Neural cell (in vitro differentiated cells): ENCODE results near the gene KRT80.

Experiments used
- CTCF ChIP-seq: fragments of 450-650 bp; IDR thresholded peaks from 2 replicates; pipeline ENCODE4 v1.5.1; 2014; ENCODE audit warnings: antibody characterized with exemption, mild to moderate bottlenecking, moderate library complexity; ENCODE audit not compliant: poor library complexity, severe bottlenecking
- EP300 ChIP-seq: fragments of 450-650 bp; conservative IDR thresholded peaks from 2 replicates; pipeline ENCODE4 v1.6.1; 2014; ENCODE audit warnings: antibody characterized with exemption, mild to moderate bottlenecking, moderate library complexity; ENCODE audit not compliant: poor library complexity, severe bottlenecking
- EZH2 ChIP-seq: fragments of 200-600, 300-800 bp; shearing (Covaris generic), sonication (generic); IDR thresholded peaks from 2 replicates; pipeline ENCODE4 v1.6.1; 2014; ENCODE audit warnings: antibody characterized with exemption, low read length, borderline replicate concordance, mild to moderate bottlenecking; ENCODE audit not compliant: insufficient read depth, poor library complexity, severe bottlenecking
- MXI1 ChIP-seq: fragments of 450-650 bp; conservative IDR thresholded peaks from 2 replicates; pipeline ENCODE4 v1.6.1; 2014; ENCODE audit warnings: antibody characterized with exemption, mild to moderate bottlenecking; ENCODE audit not compliant: poor library complexity, severe bottlenecking
- POLR2AphosphoS5 ChIP-seq: IDR thresholded peaks from 2 replicates; pipeline ENCODE4 v1.6.1; 2012
- RAD21 ChIP-seq: fragments of 450-650 bp; conservative IDR thresholded peaks from 2 replicates; pipeline ENCODE4 v1.6.1; 2014; ENCODE audit warnings: antibody characterized with exemption, mild to moderate bottlenecking, moderate library complexity
- TF ChIP-seq, protein P1 (sequence below): IDR thresholded peaks from 2 replicates; pipeline ENCODE4 v1.6.1; 2012; ENCODE audit warnings: borderline replicate concordance

DNA sequence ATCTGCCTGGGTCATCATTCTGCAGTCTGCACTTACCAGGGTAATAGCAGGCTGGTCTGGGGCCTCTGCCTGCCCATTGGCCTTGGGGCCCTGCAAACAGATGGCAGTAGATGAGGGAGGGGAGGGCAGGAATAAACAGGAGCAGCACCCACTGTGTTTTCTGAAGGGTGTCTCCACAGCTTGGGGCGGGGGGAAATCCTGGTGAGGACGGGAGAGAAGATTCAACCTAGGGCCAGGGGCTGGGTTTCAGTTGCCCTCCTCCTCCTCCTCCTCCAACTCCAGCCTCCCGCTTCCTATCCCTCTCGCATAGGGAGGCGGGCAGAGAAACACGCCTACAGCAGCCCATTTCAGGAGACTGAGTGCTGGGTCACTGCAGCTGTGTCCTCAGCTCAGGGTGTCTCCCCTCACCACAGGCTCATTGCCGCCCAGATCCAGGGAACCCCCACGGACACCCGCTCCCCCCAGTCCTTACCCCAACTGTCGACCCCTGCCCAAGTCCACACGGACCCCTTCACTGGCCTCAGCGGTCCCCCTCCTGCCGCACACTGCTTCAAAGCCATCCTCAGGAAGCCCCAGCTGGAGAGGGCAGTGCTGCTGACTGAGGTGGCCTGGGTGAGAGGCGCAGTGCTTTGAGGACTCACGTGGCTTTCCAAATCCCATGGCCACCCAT lies 9.1 kb upstream of the KRT80 start:
- no peak for TF ChIP-seq EZH2
- no peak for TF ChIP-seq CTCF
- no peak for TF ChIP-seq EP300
- no peak for TF ChIP-seq POLR2AphosphoS5
- no peak for TF ChIP-seq RAD21
- TF ChIP-seq, protein P1, sequence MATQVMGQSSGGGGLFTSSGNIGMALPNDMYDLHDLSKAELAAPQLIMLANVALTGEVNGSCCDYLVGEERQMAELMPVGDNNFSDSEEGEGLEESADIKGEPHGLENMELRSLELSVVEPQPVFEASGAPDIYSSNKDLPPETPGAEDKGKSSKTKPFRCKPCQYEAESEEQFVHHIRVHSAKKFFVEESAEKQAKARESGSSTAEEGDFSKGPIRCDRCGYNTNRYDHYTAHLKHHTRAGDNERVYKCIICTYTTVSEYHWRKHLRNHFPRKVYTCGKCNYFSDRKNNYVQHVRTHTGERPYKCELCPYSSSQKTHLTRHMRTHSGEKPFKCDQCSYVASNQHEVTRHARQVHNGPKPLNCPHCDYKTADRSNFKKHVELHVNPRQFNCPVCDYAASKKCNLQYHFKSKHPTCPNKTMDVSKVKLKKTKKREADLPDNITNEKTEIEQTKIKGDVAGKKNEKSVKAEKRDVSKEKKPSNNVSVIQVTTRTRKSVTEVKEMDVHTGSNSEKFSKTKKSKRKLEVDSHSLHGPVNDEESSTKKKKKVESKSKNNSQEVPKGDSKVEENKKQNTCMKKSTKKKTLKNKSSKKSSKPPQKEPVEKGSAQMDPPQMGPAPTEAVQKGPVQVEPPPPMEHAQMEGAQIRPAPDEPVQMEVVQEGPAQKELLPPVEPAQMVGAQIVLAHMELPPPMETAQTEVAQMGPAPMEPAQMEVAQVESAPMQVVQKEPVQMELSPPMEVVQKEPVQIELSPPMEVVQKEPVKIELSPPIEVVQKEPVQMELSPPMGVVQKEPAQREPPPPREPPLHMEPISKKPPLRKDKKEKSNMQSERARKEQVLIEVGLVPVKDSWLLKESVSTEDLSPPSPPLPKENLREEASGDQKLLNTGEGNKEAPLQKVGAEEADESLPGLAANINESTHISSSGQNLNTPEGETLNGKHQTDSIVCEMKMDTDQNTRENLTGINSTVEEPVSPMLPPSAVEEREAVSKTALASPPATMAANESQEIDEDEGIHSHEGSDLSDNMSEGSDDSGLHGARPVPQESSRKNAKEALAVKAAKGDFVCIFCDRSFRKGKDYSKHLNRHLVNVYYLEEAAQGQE = no peak
- no peak for TF ChIP-seq MXI1
